ENCODE measurements around the gene DUSP11.
"Not testable (repeated sequence)": the region's sequence is repeated elsewhere in the genome, so short reads cannot be mapped to it uniquely, and the experiment has no call there.

Gene DUSP11

DNA sequence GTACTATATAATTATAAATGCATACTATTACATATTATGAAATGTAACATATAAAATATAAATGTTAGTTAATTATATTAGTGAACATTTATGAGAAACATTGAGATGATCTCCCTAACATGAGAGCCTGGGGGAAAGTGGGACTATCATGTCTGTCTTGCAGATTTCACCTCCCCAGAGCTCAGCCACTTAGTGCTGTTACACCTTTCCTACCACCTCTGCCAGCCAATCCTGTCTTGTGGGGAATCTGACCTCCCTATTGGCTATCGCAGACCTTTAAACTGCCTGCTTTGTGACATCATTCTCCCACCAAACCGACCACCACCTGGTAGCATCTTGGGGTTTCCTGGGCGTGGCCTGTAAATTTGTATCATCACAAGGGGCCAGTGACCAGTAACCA lies 4.0 kb upstream of the DUSP11 start, which contains the start of gene C2orf78:
TSS of gene C2orf78 (plus strand) at position 301 of the 400 bp plus-strand sequence. CDS start 127 bp downstream, outside the sequence.
- H3K27me3 Mint-ChIP-seq, H3K27ac Mint-ChIP-seq, H3K4me1 Mint-ChIP-seq, H3K4me3 Mint-ChIP-seq, H3K36me3 Mint-ChIP-seq, H3K9me3 Mint-ChIP-seq: not testable (repeated sequence)

DNA sequence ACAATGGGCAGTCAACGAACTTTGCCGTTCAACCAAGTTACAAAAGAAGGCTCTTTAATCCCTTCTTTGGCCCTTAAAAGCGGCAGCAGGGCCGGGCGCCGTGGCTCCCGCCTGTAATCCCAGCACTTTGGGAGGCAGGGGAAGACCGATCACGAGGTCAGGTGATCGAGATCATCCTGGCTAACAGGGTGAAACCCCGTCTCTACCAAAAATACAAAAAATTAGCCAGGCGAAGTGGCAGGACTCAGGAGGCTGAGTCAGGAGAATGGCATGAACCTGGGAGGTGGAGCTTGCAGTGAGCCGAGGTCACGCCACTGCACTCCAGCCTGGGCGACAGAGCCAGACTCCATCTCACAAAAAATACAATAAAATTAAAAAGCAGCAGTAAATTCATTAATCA lies 3.5 kb upstream of the DUSP11 start:
- H3K27me3 Mint-ChIP-seq, H3K27ac Mint-ChIP-seq, H3K9me3 Mint-ChIP-seq, H3K4me1 Mint-ChIP-seq, H3K36me3 Mint-ChIP-seq, H3K4me3 Mint-ChIP-seq: not testable (repeated sequence)

GRCh38 chr2:73780237-73780582 lies 307 bp upstream of the DUSP11 start:
- Mint-ChIP-seq H3K36me3 (peaks cover 4% of the 10 kb centered on the region), H3K27me3 (no peaks in the 10 kb centered on the region), H3K4me1 (peaks cover 30% of the 10 kb centered on the region), H3K9me3 (no peaks in the 10 kb centered on the region), H3K4me3 (peak overlapping the region; percentile 99), H3K27ac (peak overlapping the region; percentile 96)

- H3K27me3 Mint-ChIP-seq, H3K9me3 Mint-ChIP-seq: not testable (repeated sequence)
- H3K27ac Mint-ChIP-seq = peak overlapping the region; percentile 96
- peaks cover 11% of the 10 kb centered on the region for H3K36me3 Mint-ChIP-seq
- peak overlapping the region; percentile 99 for H3K4me3 Mint-ChIP-seq
- peaks cover 40% of the 10 kb centered on the region for H3K4me1 Mint-ChIP-seq
These were observed 936 bp downstream of the DUSP11 start for GRCh38 chr2:73778867-73779466.

DNA sequence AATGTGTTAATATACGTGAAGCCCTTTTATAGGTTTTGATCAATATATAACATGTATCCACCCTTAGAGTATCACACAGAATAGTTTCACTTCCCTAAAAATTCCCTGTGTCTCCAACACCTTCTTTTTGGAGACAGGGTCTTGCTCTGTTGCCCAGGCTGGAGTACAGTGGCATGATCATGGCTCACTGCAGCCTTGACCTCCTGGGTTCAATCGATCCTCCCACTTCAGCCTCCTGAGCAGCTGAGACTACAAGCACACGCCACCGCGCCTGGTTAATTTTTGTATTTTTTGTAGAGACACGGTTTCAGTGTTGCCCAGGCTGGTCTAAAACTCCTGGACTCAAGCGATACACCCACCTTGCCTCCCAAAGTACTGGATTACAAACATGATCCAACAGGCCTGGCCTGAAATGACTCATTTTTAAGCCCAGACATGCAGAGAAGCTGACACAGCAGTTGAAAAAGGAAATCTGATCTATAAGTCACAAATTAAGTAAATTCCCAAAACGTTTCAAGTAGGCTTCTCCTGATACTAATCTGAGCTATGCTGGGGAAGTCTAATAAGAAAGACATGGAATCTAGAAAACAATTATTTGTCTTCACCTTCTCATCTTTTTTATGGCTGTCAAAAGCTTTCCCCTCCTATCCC lies 2.9 kb downstream of the DUSP11 start:
- Mint-ChIP-seq H3K4me3 (no peak overlapping the region), H3K27me3 (no peaks in the 10 kb centered on the region), H3K36me3 (peaks cover 18% of the 10 kb centered on the region), H3K27ac (no peak overlapping the region), H3K4me1 (peaks cover 53% of the 10 kb centered on the region), H3K9me3 (no peaks in the 10 kb centered on the region)

- no peak overlapping the region for H3K27ac Mint-ChIP-seq
- H3K4me1 Mint-ChIP-seq = peaks cover 55% of the 10 kb centered on the region
- H3K4me3 Mint-ChIP-seq = no peak overlapping the region
- H3K36me3 Mint-ChIP-seq = peaks cover 19% of the 10 kb centered on the region
- no peaks in the 10 kb centered on the region for H3K9me3 Mint-ChIP-seq
- H3K27me3 Mint-ChIP-seq = no peaks in the 10 kb centered on the region
These were observed 3.5 kb downstream of the DUSP11 start for GRCh38 chr2:73776381-73776780.

- Mint-ChIP-seq H3K36me3 (peaks cover 31% of the 10 kb centered on the region), H3K27me3 (no peaks in the 10 kb centered on the region), H3K4me1 (peaks cover 63% of the 10 kb centered on the region), H3K9me3 (no peaks in the 10 kb centered on the region), H3K4me3 (no peak overlapping the region), H3K27ac (no peak overlapping the region)
These were observed 7.1 kb downstream of the DUSP11 start for GRCh38 chr2:73772819-73773218.

- Mint-ChIP-seq H3K4me1 (peaks cover 54% of the 10 kb centered on the region), H3K27ac (peak overlapping the region; percentile 1), H3K9me3 (no peaks in the 10 kb centered on the region)
These were observed 9.2 kb downstream of the DUSP11 start for GRCh38 chr2:73770725-73771124.

DNA sequence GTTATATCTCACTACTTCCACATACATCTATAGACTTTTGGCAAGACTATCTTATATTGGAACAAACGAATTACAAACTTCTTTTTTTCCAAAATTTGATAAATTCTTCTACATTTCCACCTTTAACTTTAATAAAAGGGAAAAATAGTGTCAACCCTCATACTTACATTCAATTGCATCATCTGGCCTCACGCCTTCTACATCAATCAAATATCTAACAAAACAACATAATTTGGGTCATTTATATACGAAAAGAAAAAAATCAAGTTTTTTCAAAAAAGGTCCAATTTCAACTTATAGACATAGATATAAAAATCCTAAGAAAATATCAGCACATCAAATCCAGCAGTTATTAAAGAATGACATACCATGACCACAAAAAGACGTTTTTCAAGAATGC lies 12.9 kb downstream of the DUSP11 start:
- H3K27me3 Mint-ChIP-seq = no peaks in the 10 kb centered on the region
- H3K27ac Mint-ChIP-seq = peak overlapping the region; percentile 43
- no peaks in the 10 kb centered on the region for H3K9me3 Mint-ChIP-seq
- H3K4me3 Mint-ChIP-seq = no peak overlapping the region
- peaks cover 31% of the 10 kb centered on the region for H3K36me3 Mint-ChIP-seq
- peaks cover 29% of the 10 kb centered on the region for H3K4me1 Mint-ChIP-seq

More at GRCh38 chr2:73770725-73771124, 9.2 kb downstream of the DUSP11 start:
- no peak overlapping the region for H3K4me3 Mint-ChIP-seq
- H3K36me3 Mint-ChIP-seq = peaks cover 43% of the 10 kb centered on the region
- no peaks in the 10 kb centered on the region for H3K27me3 Mint-ChIP-seq

- no peak overlapping the region for H3K27ac Mint-ChIP-seq
- peaks cover 30% of the 10 kb centered on the region for H3K36me3 Mint-ChIP-seq
- peaks cover 27% of the 10 kb centered on the region for H3K4me1 Mint-ChIP-seq
- H3K27me3 Mint-ChIP-seq = no peaks in the 10 kb centered on the region
- H3K4me3 Mint-ChIP-seq = no peak overlapping the region
- H3K9me3 Mint-ChIP-seq = no peaks in the 10 kb centered on the region
These were observed 13.6 kb downstream of the DUSP11 start for GRCh38 chr2:73766349-73766748.

DNA sequence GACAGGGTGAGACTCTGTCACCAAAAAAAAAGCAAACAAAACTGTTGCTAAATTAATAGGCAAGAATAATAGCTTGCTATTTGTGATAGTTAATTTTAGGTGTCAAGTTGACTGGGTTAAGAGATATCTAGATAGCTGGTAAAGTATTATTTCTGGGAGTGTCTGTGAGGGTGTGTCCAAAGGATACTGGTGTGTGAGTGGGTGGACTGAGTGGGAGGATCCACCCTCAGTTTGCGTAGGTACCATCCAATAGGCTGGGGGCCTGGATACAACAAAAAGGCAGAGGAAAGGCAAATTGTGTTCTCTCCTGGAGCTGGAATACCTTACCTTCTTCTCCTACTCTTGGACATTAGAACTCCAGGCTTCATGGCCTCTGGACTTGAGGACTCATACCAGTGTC lies 15.0 kb downstream of the DUSP11 start:
- Mint-ChIP-seq H3K4me3 (no peak overlapping the region), H3K27me3 (no peaks in the 10 kb centered on the region), H3K27ac (no peak overlapping the region), H3K4me1 (peaks cover 18% of the 10 kb centered on the region), H3K9me3 (no peaks in the 10 kb centered on the region), H3K36me3 (peaks cover 28% of the 10 kb centered on the region)

GRCh38 chr2:73762571-73762970 lies 17.3 kb downstream of the DUSP11 start:
- H3K4me3 Mint-ChIP-seq = no peak overlapping the region
- peaks cover 5% of the 10 kb centered on the region for H3K4me1 Mint-ChIP-seq
- no peaks in the 10 kb centered on the region for H3K9me3 Mint-ChIP-seq
- H3K27ac Mint-ChIP-seq = no peak overlapping the region
- no peaks in the 10 kb centered on the region for H3K27me3 Mint-ChIP-seq
- H3K36me3 Mint-ChIP-seq = peaks cover 18% of the 10 kb centered on the region

- H3K27me3 Mint-ChIP-seq = no peaks in the 10 kb centered on the region
- no peaks in the 10 kb centered on the region for H3K9me3 Mint-ChIP-seq
- no peaks in the 10 kb centered on the region for H3K4me1 Mint-ChIP-seq
- H3K27ac Mint-ChIP-seq = no peak overlapping the region
- H3K36me3 Mint-ChIP-seq = peaks cover 7% of the 10 kb centered on the region
- no peak overlapping the region for H3K4me3 Mint-ChIP-seq
These were observed 20.0 kb downstream of the DUSP11 start for GRCh38 chr2:73759904-73760303.

- peaks cover 10% of the 10 kb centered on the region for H3K36me3 Mint-ChIP-seq
- H3K4me3 Mint-ChIP-seq = no peak overlapping the region
- no peaks in the 10 kb centered on the region for H3K9me3 Mint-ChIP-seq
- no peaks in the 10 kb centered on the region for H3K27me3 Mint-ChIP-seq
- no peaks in the 10 kb centered on the region for H3K4me1 Mint-ChIP-seq
- no peak overlapping the region for H3K27ac Mint-ChIP-seq
These were observed 20.6 kb downstream of the DUSP11 start for GRCh38 chr2:73759285-73759764.

- not testable (repeated sequence) for H3K27me3 Mint-ChIP-seq, H3K4me1 Mint-ChIP-seq, H3K9me3 Mint-ChIP-seq, H3K4me3 Mint-ChIP-seq
- Mint-ChIP-seq H3K36me3 (peaks cover 18% of the 10 kb centered on the region), H3K27ac (peak overlapping the region; percentile 36)
These were observed 25.6 kb downstream of the DUSP11 start for GRCh38 chr2:73754332-73754731.

- no peaks in the 10 kb centered on the region for H3K27me3 Mint-ChIP-seq
- H3K36me3 Mint-ChIP-seq = peaks cover 38% of the 10 kb centered on the region
- no peak overlapping the region for H3K4me3 Mint-ChIP-seq
- no peak overlapping the region for H3K27ac Mint-ChIP-seq
- H3K9me3 Mint-ChIP-seq = no peaks in the 10 kb centered on the region
- peaks cover 6% of the 10 kb centered on the region for H3K4me1 Mint-ChIP-seq
These were observed 30.6 kb downstream of the DUSP11 start for GRCh38 chr2:73749314-73749713.

DNA sequence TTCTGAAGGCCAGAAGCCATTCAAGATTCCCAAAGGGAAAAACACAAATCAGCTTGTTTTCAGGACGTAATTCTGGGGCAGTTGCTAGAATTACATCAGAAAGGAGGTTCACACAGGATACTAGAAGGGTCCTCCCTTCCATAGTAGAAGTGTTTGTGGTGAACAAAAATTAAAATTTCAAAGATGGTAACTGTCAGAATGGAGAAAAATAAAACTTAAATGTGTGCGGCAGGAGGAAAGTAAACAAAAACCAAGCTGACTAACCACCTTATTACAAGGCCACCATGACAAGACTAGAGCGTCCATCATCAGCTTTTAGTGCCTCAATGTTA lies 33.1 kb downstream of the DUSP11 start:
- no peak overlapping the region for H3K4me3 Mint-ChIP-seq
- H3K36me3 Mint-ChIP-seq = peaks cover 38% of the 10 kb centered on the region
- H3K27ac Mint-ChIP-seq = no peak overlapping the region
- peaks cover 6% of the 10 kb centered on the region for H3K4me1 Mint-ChIP-seq
- H3K9me3 Mint-ChIP-seq = no peaks in the 10 kb centered on the region
- H3K27me3 Mint-ChIP-seq = no peaks in the 10 kb centered on the region
